ENCODE data around the gene HCAR3.
"Not testable (repeated sequence)": the region's sequence is repeated elsewhere in the genome, so short reads cannot be mapped to it uniquely, and the experiment has no call there.

HCAR3 gene

DNA sequence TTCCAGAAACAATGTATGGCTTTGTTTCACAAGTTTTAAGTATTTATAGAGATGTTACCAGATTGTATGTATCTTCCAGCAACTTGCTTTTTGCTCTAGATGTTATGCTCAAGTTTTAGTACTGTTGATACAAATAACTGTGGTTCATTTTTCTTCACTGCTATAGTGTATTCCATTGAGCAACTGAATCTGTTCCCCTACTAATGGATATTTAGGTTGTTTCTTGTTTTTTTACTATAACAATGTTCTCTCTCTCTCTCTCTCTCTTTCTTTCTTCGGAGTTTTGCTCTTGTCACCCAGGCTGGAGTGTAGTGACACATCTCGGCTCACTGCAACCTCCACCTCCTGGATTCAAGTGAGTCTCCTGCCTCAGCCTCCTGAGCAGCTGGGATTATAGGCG is 30.1 kb downstream of the HCAR3 start:
- Histone ChIP-seq H3K4me3 (replicated peaks; ENCODE audit: insufficient read depth, low read length) (no peak overlapping the region), H3K27ac (replicated peaks) (no peak overlapping the region), H3K27me3 (ENCODE audit: insufficient read depth, poor library complexity, severe bottlenecking) (no peaks in the 10 kb centered on the region)
- TF ChIP-seq REST (IDR thresholded peaks at IDR 0.05; ENCODE audit: insufficient replicate concordance, low read depth) (no peak), SPI1 (IDR thresholded peaks at IDR 0.05; ENCODE audit: borderline replicate concordance, low read depth) (no peak), CTCF (IDR thresholded peaks at IDR 0.05; ENCODE audit: insufficient read depth, low read length) (no peak), GABPA (IDR thresholded peaks at IDR 0.05; ENCODE audit: low read depth) (no peak), POLR2AphosphoS5 (IDR thresholded peaks at IDR 0.05; ENCODE audit: low read depth) (no peak)
- no peak for DNase-seq (ENCODE audit: low read depth in 1 of 2, low spot score in 1 of 2)

DNA sequence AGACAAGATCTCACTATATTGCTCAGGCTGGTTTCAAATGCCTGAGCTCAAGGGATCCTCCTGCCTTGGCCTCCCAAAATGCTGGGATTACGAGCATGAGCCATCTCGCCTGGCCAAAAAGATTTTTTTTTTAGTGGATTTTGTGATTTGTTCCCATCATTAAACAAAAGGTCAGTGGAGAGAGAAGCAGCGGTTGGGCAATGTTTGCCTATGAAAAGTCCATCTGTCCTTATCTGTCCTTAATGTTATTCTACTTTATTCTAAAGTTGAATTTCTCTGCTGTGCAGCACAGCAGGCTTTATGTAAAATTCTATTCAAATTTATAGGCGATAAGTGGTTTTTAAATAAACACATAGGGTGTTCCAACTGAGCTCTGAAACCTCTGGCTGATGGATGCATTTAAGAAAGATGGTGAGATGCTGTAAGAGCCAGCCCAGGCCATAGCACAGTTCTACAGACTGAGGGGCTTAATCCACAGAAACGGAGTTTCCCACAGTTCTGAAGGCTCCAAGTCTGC is 32.3 kb downstream of the HCAR3 start:
- no peak overlapping the region for H3K27ac ChIP-seq (replicated peaks)
- no peak for DNase-seq (ENCODE audit: low read depth in 1 of 2, low spot score in 1 of 2)
- no peak for TF ChIP-seq GABPA (IDR thresholded peaks at IDR 0.05; ENCODE audit: low read depth)
- no peak overlapping the region for H3K4me3 ChIP-seq (replicated peaks; ENCODE audit: insufficient read depth, low read length)
- no peaks in the 10 kb centered on the region for H3K27me3 ChIP-seq (ENCODE audit: insufficient read depth, poor library complexity, severe bottlenecking)

GRCh38 chr12:122681814-122682213 is 34.8 kb downstream of the HCAR3 start:
- H3K27me3 ChIP-seq (ENCODE audit: insufficient read depth, poor library complexity, severe bottlenecking) = no peaks in the 10 kb centered on the region
- peak; percentile 48 to 91 for DNase-seq (ENCODE audit: low read depth in 1 of 2, low spot score in 1 of 2)
- peak overlapping the region; percentile 33 for H3K27ac ChIP-seq (replicated peaks)
- TF ChIP-seq CTCF (IDR thresholded peaks at IDR 0.05; ENCODE audit: insufficient read depth, low read length) (no peak), POLR2AphosphoS5 (IDR thresholded peaks at IDR 0.05; ENCODE audit: low read depth) (peak; percentile 86), GABPA (IDR thresholded peaks at IDR 0.05; ENCODE audit: low read depth) (no peak), SPI1 (IDR thresholded peaks at IDR 0.05; ENCODE audit: borderline replicate concordance, low read depth) (peak; percentile 42; the same call in 1 of the 2 replicates), REST (IDR thresholded peaks at IDR 0.05; ENCODE audit: insufficient replicate concordance, low read depth) (no peak)
- no peak overlapping the region for H3K4me3 ChIP-seq (replicated peaks; ENCODE audit: insufficient read depth, low read length)

- DNase-seq (ENCODE audit: low read depth in 1 of 2, low spot score in 1 of 2); H3K4me3 ChIP-seq (replicated peaks; ENCODE audit: insufficient read depth, low read length); H3K27ac ChIP-seq (replicated peaks); H3K27me3 ChIP-seq (ENCODE audit: insufficient read depth, poor library complexity, severe bottlenecking): not testable (repeated sequence)
Measured at GRCh38 chr12:122680989-122681388, 35.6 kb downstream of the HCAR3 start.

DNA sequence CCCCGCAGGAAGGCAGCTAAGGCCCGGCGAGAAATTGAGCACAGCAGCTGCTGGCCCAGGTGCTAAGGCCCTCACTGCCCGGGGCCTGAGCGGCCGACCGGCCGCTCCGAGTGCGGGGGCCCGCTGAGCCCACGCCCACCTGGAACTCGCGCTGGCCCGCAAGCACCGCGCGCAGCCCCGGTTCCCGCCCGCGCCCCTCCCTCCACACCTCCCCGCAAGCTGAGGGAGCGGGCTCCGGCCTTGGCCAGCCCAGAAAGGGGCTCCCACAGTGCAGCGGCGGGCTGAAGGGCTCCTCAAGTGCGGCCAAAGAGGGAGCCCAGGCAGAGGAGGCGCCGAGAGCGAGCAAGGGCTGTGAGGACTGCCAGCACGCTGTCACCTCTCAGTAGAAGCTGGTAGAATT is 39.8 kb downstream of the HCAR3 start:
- H3K4me3 ChIP-seq (replicated peaks; ENCODE audit: insufficient read depth, low read length); H3K27me3 ChIP-seq (ENCODE audit: insufficient read depth, poor library complexity, severe bottlenecking); DNase-seq (ENCODE audit: low read depth in 1 of 2, low spot score in 1 of 2); H3K27ac ChIP-seq (replicated peaks): not testable (repeated sequence)

DNA sequence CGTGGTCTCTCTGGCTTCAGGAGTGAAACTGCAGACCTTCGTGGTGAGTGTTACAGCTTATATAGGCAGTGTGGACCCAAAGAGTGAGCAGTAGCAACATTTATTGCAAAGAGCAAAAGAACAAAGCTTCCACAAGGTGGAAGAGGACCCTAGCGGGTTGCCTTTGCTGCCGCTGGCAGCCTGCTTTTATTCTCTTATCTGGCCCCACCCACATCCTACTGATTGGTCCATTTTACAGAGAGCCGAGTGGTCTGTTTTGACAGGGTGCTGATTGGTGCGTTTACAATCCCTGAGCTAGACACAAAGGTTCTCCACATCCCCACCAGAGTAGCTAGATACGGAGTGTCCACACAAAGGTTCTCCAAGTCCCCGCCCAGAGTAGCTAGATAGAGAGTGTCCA is 40.6 kb downstream of the HCAR3 start:
- not testable (repeated sequence) for H3K27me3 ChIP-seq (ENCODE audit: insufficient read depth, poor library complexity, severe bottlenecking); DNase-seq (ENCODE audit: low read depth in 1 of 2, low spot score in 1 of 2); H3K27ac ChIP-seq (replicated peaks); H3K4me3 ChIP-seq (replicated peaks; ENCODE audit: insufficient read depth, low read length)

All from HL-60 (cell line).